Keratinocyte (primary cell): ENCODE measurements around the gene ECE1.

ENCODE experiments used
- CTCF ChIP-seq, 3 experiments: IDR thresholded peaks in 1 of 3; conservative IDR thresholded peaks in 1 of 3; optimal IDR thresholded peaks in 1 of 3; 2 replicates in 2 of 3; 3 replicates in 1 of 3; pipeline versions ENCODE3 to v1.5.1; 2011; ENCODE audit warnings: low read length in 3 of 3, mild to moderate bottlenecking in 3 of 3, moderate library complexity in 2 of 3, control low read depth in 1 of 3, inconsistent platforms in 1 of 3; ENCODE audit not compliant: insufficient read depth in 2 of 3; ENCODE audit errors: extremely low read depth in 1 of 3
- EZH2 ChIP-seq: IDR thresholded peaks from one replicate; pipeline ENCODE4 v1.6.1; 2012; ENCODE audit warnings: inconsistent platforms, mild to moderate bottlenecking, low read length, moderate library complexity

- TF ChIP-seq CTCF (optimal IDR thresholded peaks at IDR 0.05 in 1 of 3, IDR thresholded peaks at IDR 0.05 in 1 of 3, conservative IDR thresholded peaks at IDR 0.05 in 1 of 3; ENCODE audit: extremely low read depth in 1 of 3, insufficient read depth in 2 of 3, low read length in 3 of 3), result no peak
- TF ChIP-seq EZH2, result no peak
Observed at GRCh38 chr1:21260405-21261125, 29.7 kb downstream of the ECE1 start.
